Muscle of leg (tissue), 11 donors: Measurements from ENCODE around the gene CLEC4M. TPM values are rescaled to one million over a fixed set of nuclear protein-coding genes. Genes with fewer than 3 reads are reported as not detected.
"Not testable (repeated sequence)": the region's sequence is repeated elsewhere in the genome, so short reads cannot be mapped to it uniquely, and the experiment has no call there.

ENCODE experiments used
- DNase-seq: peaks from one replicate; pipeline ENCODE4 v3.0.0; 2013
- H3K27ac ChIP-seq: one replicate; pipeline ENCODE4 v1.5.1; 2013; ENCODE audit warnings: mild to moderate bottlenecking, low read length, control low read depth
- H3K27me3 ChIP-seq: one replicate; pipeline ENCODE4 v1.6.1; 2013; ENCODE audit warnings: low read length; ENCODE audit not compliant: control insufficient read depth, insufficient read depth
- H3K36me3 ChIP-seq: one replicate; pipeline ENCODE4 v1.6.1; 2013; ENCODE audit warnings: low read length; ENCODE audit not compliant: control insufficient read depth, insufficient read depth
- H3K4me1 ChIP-seq: one replicate; pipeline ENCODE4 v1.6.1; 2013; ENCODE audit warnings: low read length; ENCODE audit not compliant: control insufficient read depth, insufficient read depth
- H3K4me3 ChIP-seq: one replicate; pipeline ENCODE4 v1.5.1; 2013; ENCODE audit warnings: low read length, control low read depth
- H3K9me3 ChIP-seq: replicated peaks from 2 replicates; pipeline ENCODE4 v1.6.1; 2013; ENCODE audit warnings: low read depth, low read length; ENCODE audit not compliant: control insufficient read depth
- WGBS: methylation state at CpG from one replicate; pipeline ENCODE4 v1.1.5; 2013; ENCODE audit warnings: missing lambda C conversion rate; ENCODE audit not compliant: insufficient coverage; 5-methylcytosine and 5-hydroxymethylcytosine counted together
- polyA plus RNA-seq, 8 donors: library from polyadenylated mRNA; unstranded; fragments of 120-200 nt; gene quantifications; one replicate each; pipeline versions ENCODE4 v1.2.1 to v1.2.3, GENCODE V29; 2013; ENCODE audit warnings: inconsistent platforms in 1 of 8, low replicate concordance in 1 of 8; ENCODE audit not compliant: insufficient read length in 8 of 8, insufficient read depth in 1 of 8
- total RNA-seq: library from RNA; stranded (reverse); fragments of 120-200 nt; gene quantifications from one replicate; pipeline ENCODE4 v1.2.4, GENCODE V29; 2013

Gene CLEC4M
- total and polyA plus RNA-seq, 9 donors = 0.12 TPM; not detected in 8

DNA sequence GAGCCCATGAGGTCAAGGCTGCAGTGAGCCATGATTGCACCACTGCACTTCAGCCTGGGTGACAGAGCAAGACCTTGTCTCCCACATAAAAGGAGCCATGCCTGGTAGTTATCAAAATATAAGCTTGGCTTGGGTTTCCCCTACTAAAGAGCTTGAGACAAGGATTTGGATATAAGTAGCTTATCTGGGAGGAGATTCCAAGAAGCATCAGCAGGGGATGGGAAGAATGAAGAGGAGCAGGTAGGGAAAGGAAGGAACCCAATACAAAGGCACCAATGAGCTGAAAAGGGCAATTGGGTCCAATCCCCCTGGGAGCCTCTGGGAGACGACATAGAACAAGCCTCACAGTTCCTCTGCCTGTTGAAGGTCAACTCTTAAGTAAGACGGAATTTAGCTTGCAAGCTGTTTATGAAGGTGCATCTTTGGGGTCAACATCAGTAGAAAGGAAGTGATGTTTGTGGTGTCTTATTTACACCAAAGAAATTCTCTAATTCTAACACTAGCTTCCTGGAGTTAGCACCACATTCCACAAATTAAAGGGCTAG lies 23.8 kb upstream of the CLEC4M start:
- no peaks in the 10 kb centered on the region for H3K9me3 ChIP-seq
- H3K4me1 ChIP-seq = peaks cover 3% of the 10 kb centered on the region
- WGBS = no CpG with 5 or more reads among the region's 2 CpGs
- no peak for DNase-seq
- H3K27ac ChIP-seq = no peak overlapping the region
- no peaks in the 10 kb centered on the region for H3K36me3 ChIP-seq
- no peak overlapping the region for H3K4me3 ChIP-seq
- peaks cover 2% of the 10 kb centered on the region for H3K27me3 ChIP-seq

DNA sequence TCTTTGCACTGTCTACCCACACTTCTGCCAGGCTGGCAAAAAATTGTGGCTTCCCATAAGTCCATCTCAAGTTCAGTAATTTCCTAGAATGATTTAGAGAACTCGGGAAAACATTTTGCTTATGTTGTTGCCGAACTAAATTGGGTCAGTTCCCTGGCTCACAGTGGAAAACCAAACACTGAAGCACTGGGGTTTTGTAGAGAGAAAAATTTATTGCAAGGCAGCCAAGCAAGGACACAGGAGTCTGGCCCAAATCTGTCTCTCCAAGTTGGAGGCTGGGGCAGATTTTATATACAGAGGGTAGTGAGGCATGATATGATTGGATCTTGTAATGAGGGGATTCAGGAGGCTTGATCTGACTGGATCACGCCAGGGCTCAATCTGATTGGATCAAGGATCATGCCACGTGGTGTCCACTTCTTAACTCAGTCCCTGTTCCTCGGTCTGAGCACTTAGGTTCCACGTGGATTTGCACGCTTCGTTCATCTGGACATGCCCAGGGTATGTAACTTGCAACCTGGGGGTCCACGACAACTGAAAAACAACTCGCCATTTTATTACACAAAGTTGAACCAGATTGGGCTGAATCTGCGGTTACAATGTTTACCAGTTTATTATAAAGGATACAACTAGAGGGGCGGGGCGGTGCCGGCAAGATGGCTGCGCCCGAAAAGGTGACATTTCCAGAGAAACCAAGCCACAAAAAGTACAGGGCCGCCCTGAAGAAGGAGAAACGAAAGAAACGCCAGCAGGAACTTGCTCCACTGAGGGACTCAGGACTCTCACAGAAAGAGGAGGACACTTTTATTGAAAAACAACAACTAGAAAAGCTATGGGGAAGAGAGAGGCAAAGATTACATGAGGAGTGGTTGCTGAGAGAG lies 23.0 kb upstream of the CLEC4M start:
- Histone ChIP-seq H3K36me3 (no peaks in the 10 kb centered on the region), H3K27me3 (peaks cover under 1% of the 10 kb centered on the region), H3K4me1 (peaks cover 3% of the 10 kb centered on the region), H3K27ac (no peak overlapping the region), H3K4me3 (no peak overlapping the region), H3K9me3 (no peaks in the 10 kb centered on the region)
- WGBS = 73% methylated on average over 12 of the region's 19 CpGs
- no peak for DNase-seq

DNA sequence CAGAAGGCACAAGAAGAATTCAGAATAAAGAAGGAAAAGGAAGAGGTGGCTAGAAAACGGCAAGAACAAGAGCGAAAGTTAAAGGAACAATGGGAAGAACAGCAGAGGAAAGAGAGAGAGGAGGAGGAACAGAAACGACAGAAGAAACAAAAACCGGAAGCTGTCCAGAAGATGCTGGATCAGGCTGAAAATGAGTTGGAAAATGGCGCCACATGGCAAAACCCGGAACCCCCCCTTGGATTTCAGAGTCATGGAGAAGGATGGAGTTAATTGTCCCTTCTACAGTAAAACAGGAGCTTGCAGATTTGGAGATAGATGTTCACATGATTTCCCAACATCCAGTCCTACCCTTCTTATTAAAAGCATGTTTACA lies 22.4 kb upstream of the CLEC4M start:
- no peak for DNase-seq
- Histone ChIP-seq H3K9me3 (no peaks in the 10 kb centered on the region), H3K27ac (no peak overlapping the region), H3K27me3 (peaks cover 2% of the 10 kb centered on the region), H3K36me3 (no peaks in the 10 kb centered on the region), H3K4me1 (peaks cover 3% of the 10 kb centered on the region), H3K4me3 (no peak overlapping the region)
- 71% methylated on average over 4 of the region's 6 CpGs for WGBS

DNA sequence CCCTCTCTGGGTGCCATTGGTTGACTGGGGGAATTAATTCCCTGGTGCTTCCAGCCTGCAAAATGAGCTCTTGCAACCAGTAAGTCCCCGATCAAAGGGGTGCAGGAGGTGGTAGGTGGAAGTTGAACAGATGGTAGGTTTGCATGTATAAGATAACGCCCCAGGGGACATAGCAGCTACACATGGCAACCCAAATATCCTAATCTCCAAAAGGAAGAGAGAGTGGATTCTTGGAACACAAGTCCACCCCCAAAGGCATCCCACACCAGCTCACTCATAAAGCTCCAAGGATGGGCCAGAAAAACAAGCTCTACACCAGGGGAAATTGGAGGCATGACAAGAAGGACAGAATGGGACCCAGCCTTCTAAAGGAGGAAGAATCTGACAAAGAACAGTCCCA lies 20.5 kb upstream of the CLEC4M start:
- WGBS = 83% methylated on average over 1 of the region's 2 CpGs
- peaks cover 2% of the 10 kb centered on the region for H3K27me3 ChIP-seq

DNA sequence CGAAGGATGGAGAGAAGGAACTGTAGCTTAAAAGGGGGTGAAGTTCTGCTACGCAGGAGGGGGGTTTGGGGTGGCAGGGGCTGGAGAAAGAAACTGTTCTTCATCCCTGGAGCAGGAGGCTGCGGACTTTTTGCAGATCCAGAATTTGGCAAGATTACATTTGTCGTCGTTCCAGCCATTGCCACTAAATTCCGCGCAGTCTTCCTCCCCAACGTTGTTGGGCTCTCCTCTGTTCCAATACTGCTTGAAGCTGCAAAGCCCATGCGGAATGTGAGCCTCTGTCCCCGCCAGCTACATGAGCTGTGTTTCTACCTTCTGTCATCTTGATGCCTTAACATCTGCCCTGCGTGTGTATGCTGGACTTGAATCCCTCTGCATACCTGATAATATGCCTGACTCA lies 20.1 kb upstream of the CLEC4M start:
- Histone ChIP-seq H3K9me3 (no peaks in the 10 kb centered on the region), H3K4me1 (peaks cover 3% of the 10 kb centered on the region), H3K27ac (no peak overlapping the region), H3K36me3 (no peaks in the 10 kb centered on the region), H3K4me3 (no peak overlapping the region), H3K27me3 (peaks cover 2% of the 10 kb centered on the region)
- 67% methylated on average over 10 of the region's 11 CpGs for WGBS
- no peak for DNase-seq

More for the DNA sequence above, 20.5 kb upstream of the CLEC4M start:
- H3K27ac ChIP-seq = no peak overlapping the region
- no peaks in the 10 kb centered on the region for H3K9me3 ChIP-seq
- DNase-seq = no peak
- H3K4me1 ChIP-seq = peaks cover 3% of the 10 kb centered on the region
- no peak overlapping the region for H3K4me3 ChIP-seq
- H3K36me3 ChIP-seq = no peaks in the 10 kb centered on the region

DNA sequence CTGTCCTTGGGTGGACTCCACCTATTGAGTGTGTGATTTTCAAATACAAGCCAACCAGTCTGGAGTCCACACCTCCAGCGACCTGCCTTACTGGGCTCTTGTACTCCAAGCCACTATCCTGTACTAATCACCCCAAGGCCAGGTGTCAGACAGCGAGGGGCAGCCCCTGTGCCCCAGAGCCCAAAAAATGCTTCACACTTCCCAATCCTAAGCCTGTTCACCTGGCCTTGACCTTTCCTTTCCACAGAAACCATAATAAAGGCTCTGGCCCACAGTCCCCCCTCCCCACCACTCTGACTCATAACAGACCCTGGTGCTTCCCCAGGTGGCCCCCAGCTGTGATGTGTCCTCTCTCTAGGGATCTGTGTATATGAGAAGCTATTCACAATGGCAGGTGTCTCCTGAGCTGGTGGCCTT lies 19.6 kb upstream of the CLEC4M start:
- no peak for DNase-seq
- Histone ChIP-seq H3K36me3 (no peaks in the 10 kb centered on the region), H3K27ac (no peak overlapping the region), H3K27me3 (peaks cover 2% of the 10 kb centered on the region), H3K4me3 (no peak overlapping the region), H3K4me1 (peaks cover 3% of the 10 kb centered on the region), H3K9me3 (no peaks in the 10 kb centered on the region)
- 65% methylated on average over 2 of the region's 2 CpGs for WGBS

DNA sequence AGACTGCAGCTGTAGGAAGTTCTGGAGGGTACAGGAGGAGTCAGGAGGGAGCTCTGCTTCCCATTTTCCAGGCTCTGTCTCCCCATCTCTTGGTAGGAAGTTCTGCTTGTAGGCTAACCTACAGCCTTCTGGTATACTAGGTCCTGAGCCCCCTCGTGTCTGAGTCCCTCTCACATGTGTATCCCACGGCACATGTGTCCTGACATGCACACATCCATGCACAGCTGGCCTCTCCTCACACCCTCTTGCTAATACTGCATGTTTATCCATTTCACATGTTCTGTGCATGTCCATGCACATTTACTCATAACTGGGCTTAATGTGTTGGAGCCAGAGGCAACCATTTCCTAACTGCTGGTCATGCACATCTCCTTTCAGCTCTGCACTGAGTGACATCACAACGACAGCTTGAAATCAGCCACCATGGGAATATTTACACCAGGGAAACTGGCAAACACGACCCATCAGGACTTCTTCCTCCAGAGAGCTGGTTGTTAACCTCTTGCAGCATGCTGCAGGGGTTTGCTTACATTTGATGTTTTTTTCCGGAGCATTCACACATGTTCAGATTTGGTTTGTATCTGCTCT lies 18.8 kb upstream of the CLEC4M start:
- peaks cover 2% of the 10 kb centered on the region for H3K27me3 ChIP-seq
- H3K27ac ChIP-seq = no peak overlapping the region
- H3K36me3 ChIP-seq = no peaks in the 10 kb centered on the region
- H3K4me1 ChIP-seq = peaks cover 3% of the 10 kb centered on the region
- DNase-seq = no peak
- H3K4me3 ChIP-seq = no peak overlapping the region
- H3K9me3 ChIP-seq = no peaks in the 10 kb centered on the region
- WGBS = 55% methylated on average over 4 of the region's 5 CpGs

DNA sequence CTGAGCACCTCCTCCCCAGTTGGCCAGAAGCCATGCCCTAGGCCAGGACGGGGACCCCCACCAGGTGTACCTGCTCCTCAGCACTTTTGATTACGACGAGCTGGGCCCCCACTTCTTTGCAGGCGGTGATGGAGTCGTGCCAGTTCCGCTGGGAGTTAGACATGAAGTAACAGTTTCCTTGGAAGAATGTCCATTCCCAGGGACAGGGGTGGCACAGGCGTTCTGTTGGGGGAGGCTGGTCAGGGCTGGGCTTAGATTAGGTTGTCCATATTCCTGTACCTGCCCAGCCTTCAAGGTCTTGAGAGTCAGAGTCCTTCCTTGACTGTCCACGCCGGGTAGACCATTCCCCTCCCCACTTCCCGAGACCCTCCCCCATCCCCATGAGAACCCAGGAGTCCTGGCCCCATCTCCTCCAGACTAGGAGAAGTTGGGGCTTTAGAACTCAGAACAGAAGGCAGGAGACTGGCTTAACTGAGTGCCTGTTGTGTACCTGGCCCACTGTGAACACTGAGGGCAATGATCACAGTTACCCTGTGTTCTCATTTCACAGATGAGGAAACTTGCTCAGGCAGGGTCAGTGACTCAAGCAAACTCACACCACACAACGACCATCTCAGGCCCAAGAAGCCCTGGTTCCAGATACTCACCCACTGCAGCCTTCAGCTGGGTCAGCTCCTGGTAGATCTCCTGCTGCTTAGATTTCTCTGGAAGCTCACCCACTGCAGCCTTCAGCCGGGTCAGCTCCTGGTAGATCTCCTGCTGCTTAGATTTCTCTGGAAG lies 18.0 kb upstream of the CLEC4M start:
- Histone ChIP-seq H3K4me3 (no peak overlapping the region), H3K27ac (no peak overlapping the region), H3K4me1 (peaks cover under 1% of the 10 kb centered on the region), H3K27me3 (peaks cover 2% of the 10 kb centered on the region), H3K36me3 (no peaks in the 10 kb centered on the region), H3K9me3 (no peaks in the 10 kb centered on the region)
- 77% methylated on average over 2 of the region's 12 CpGs for WGBS
- no peak for DNase-seq

DNA sequence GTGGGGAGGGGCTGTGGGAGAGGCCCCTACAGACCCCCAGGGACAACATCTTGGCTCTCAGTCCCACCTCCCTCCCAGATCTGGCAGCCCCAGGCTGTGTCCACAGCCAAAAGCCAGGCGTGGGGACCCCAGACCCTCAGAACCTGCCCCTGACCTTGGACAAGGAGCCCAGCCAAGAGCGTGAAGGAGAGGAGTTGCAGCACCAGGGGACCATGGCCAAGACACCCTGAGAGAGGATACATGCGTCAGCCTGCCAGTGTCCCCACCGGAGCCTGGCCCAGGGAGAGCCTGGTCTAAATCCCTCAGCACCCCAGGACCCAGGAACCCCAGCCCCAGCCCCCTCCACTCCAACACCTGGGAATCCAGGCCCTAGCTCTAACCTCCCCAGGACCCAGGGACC lies 16.7 kb upstream of the CLEC4M start:
- H3K9me3 ChIP-seq, H3K4me1 ChIP-seq, DNase-seq, H3K36me3 ChIP-seq, H3K27ac ChIP-seq, H3K27me3 ChIP-seq: not testable (repeated sequence)
- WGBS = 55% methylated on average over 4 of the region's 4 CpGs
- H3K4me3 ChIP-seq = peak overlapping the region; percentile 8
